LNCAP (cell line): ENCODE results near the gene ASH1L.

Experiments
- TF ChIP-seq, protein P1 (sequence below): fragments of 450-650 bp; IDR thresholded peaks from 2 replicates; pipeline ENCODE4 v1.5.1; 2017; ENCODE audit warnings: mild to moderate bottlenecking

ASH1L gene

DNA sequence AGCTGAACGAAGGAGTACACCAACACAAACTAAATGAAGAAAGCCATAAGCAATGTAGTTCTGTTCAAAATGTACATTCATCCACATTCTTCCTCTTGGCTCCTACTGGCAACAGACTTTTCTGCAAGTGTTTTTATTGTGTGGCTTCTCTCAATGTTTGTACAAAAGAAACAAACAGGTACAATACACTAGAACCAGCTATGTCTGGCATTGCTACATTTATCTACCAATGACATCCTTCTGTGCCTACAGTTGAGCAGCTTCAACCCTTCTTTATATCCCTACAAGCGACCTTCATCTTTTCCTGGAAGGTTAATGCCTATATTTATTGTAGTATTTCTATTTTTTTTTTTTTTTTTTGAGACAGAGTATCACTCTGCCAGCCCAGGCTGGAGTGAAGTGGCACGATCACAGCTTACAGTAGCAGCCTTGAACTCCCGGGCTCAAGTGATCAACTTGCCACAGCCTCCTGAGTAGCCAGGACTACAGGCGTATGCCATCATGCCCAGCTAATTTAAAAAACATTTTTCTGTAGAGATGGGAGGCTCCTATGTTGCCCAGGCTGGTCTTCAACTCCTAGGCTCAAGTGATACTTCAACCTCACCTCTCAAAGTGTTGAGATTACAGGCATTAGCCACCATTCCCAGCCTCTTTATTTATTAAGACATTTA lies 89.3 kb downstream of the ASH1L start:
- TF ChIP-seq, protein P1, sequence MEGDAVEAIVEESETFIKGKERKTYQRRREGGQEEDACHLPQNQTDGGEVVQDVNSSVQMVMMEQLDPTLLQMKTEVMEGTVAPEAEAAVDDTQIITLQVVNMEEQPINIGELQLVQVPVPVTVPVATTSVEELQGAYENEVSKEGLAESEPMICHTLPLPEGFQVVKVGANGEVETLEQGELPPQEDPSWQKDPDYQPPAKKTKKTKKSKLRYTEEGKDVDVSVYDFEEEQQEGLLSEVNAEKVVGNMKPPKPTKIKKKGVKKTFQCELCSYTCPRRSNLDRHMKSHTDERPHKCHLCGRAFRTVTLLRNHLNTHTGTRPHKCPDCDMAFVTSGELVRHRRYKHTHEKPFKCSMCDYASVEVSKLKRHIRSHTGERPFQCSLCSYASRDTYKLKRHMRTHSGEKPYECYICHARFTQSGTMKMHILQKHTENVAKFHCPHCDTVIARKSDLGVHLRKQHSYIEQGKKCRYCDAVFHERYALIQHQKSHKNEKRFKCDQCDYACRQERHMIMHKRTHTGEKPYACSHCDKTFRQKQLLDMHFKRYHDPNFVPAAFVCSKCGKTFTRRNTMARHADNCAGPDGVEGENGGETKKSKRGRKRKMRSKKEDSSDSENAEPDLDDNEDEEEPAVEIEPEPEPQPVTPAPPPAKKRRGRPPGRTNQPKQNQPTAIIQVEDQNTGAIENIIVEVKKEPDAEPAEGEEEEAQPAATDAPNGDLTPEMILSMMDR = no peak

DNA sequence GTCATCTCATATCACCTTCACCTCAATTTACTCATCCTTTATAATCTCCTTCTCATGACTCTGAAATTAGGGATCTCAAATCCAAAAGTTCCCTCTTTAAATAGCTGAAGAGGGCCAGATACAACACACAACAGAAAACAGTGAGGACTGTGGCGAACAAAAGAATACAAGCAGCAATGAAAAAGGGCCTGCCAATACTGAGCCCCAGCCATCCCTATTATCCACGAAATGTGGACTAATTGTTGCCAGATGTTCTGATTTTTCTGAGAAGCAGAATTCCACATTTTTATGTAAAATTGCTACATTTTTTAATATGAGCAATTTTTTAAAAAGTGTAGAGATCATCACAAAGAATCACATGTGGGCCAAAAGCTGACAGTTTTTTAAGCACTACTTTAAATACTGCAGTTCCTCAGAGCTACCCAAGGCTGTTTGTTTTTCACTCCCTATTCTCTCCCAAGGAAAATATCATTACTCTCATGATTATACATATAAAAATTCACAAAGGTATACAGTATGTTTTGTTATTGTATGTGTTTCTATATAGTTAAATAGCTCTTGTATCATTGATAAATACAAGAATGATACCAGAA lies 90.0 kb downstream of the ASH1L start:
- TF ChIP-seq, protein P1 = no peak

DNA sequence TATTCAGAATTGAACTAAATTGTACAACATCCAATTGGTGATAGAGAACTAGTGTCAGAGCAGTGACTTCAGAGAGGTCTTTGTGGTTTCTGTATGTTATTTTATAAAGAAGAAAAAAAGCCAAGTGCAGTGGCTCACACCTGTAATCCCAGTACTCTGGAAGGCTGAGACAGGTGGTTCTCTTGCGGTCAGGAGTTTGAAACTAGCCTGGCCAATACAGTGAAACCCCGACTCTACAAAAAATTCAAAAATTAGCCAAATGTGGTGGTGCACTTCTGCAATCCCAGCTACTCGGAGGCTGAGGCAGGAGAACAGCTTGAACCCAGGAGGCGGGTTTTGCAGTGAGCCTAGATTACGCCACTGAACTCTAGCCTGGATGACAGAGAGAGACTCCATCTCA lies 90.7 kb downstream of the ASH1L start:
- TF ChIP-seq, protein P1 = no peak

DNA sequence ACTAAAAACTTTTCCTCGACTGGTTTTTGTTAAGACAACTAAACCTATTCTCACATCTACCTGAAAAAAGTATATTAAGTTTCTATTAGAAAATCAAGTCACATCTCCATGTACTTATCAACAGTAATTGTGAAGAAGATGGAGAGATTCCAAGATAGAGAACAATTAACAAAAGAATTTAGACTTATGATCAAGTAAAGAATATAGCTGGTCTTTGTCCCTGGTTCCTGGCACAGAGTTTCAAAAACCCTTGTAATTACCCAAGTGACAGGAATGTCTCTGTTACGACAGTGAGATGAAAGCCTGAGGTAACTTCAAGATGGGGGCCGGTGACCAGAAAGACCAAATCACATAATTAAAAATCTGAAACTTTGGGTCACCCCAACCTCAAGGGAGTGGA lies 91.6 kb downstream of the ASH1L start:
- TF ChIP-seq, protein P1 = no peak

DNA sequence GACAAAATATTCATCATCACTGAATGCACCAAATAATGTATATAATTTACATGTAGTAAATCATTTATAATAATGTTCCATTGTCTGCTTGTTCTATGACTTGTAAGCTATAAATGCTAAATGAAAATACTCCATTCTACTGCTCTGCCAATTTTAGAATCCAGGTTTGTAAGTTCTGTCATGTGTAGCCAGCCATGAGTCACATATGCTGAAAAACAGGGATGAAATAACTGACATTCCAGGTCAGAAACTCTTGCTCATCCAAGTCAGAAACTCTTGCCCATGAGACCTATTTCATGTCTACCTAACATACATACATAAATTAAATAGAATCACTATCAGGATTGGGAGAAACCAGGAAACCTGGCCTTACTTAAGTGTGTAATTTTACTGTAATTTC lies 95.6 kb downstream of the ASH1L start:
- TF ChIP-seq, protein P1 = no peak

DNA sequence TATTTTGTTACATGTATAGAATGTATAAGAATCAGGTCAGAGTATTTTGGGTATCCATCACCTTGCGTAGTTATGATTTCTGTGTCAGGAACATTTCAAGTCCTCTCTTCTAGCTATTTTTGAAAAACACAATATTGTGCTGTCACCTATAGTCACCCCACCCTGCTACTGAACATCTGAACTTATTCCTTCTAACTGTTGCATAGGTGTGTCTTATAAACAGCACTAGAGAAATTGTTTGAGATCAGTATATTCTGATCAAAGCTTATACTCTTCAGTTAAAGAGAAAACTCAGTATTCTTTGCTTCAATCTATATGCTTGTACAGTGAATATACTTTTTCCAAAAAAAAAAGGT lies 96.0 kb downstream of the ASH1L start:
- TF ChIP-seq, protein P1 = no peak

DNA sequence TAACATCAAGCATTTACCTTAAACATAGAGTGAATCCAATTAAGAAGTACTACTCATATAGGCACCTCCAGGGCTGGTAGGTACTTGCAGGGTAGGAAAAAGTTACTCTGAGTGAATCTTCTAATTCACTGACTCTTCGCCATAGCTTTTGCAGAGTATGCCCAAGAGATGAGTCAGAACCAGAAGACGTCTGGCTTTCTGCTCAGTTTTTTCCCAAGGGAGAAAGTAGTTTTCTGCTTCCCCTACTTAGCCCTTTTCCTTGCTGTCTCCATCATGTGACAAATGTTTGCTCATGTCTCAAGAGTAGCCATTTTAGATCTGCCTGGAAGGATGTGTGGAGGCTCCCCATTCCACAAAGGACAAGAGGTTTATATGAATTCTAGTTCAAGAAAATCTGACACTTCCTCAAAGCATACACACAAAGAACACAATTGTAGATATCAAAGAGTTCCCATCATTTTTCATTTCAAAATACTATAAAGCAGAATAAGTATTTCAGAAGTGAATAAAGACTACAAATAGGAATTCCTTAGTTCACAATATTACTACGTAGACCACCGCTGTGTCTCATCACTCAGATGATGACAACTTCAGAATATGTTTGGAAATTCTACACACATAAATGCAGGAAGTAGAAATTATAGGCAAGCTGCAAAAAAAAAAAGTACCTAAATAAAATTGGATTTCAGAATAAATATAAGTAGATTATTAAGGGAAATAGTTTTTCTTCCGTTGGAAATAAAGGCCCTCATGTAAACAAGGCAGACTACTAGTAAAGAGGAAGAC lies 98.5 kb downstream of the ASH1L start:
- TF ChIP-seq, protein P1 = no peak
